Measurements from ENCODE around the gene EPHA7.

The EPHA7 gene

GRCh38 chr6:93319304-93319703, 100.1 kb downstream of the EPHA7 start:
- no peak for DNase-seq

GRCh38 chr6:93318121-93318520, 101.2 kb downstream of the EPHA7 start:
- DNase-seq = no peak

GRCh38 chr6:93317592-93317991, 101.8 kb downstream of the EPHA7 start:
- no peak for DNase-seq

GRCh38 chr6:93307505-93308409, 111.6 kb downstream of the EPHA7 start:
- no peak for DNase-seq

GRCh38 chr6:93305088-93305487, 114.3 kb downstream of the EPHA7 start:
- DNase-seq = no peak

- no peak for DNase-seq
Observed at GRCh38 chr6:93304505-93304904, 114.9 kb downstream of the EPHA7 start.

GRCh38 chr6:93300661-93301060, 118.7 kb downstream of the EPHA7 start:
- DNase-seq = no peak

- no peak for DNase-seq
Observed at GRCh38 chr6:93299622-93300021, 119.7 kb downstream of the EPHA7 start.

GRCh38 chr6:93295631-93296030, 123.7 kb downstream of the EPHA7 start:
- no peak for DNase-seq

GRCh38 chr6:93294879-93295278, 124.5 kb downstream of the EPHA7 start:
- no peak for DNase-seq

- DNase-seq = no peak
Observed at GRCh38 chr6:93293872-93294271, 125.5 kb downstream of the EPHA7 start.

GRCh38 chr6:93293460-93293859, 125.9 kb downstream of the EPHA7 start:
- no peak for DNase-seq

GRCh38 chr6:93282521-93283031, 136.8 kb downstream of the EPHA7 start:
- DNase-seq = no peak

- no peak for DNase-seq
Observed at GRCh38 chr6:93278241-93278640, 141.1 kb downstream of the EPHA7 start.

- DNase-seq = no peak
Observed at GRCh38 chr6:93272896-93273295, 146.5 kb downstream of the EPHA7 start.

GRCh38 chr6:93272211-93272610, 147.1 kb downstream of the EPHA7 start:
- no peak for DNase-seq

GRCh38 chr6:93266116-93266817, 153.1 kb downstream of the EPHA7 start:
- no peak for DNase-seq

- DNase-seq = no peak
Observed at GRCh38 chr6:93260881-93261280, 158.5 kb downstream of the EPHA7 start.

GRCh38 chr6:93259332-93259731, 160.0 kb downstream of the EPHA7 start:
- no peak for DNase-seq

GRCh38 chr6:93252930-93253329, 166.4 kb downstream of the EPHA7 start:
- no peak for DNase-seq

- no peak for DNase-seq
Observed at GRCh38 chr6:93248631-93249030, 170.7 kb downstream of the EPHA7 start.

- no peak for DNase-seq
Observed at GRCh38 chr6:93243231-93243778, 176.1 kb downstream of the EPHA7 start.

- no peak for DNase-seq
Observed at GRCh38 chr6:93242049-93242448, 177.3 kb downstream of the EPHA7 start.

GRCh38 chr6:93238632-93239031, 180.7 kb downstream of the EPHA7 start:
- no peak for DNase-seq
